ENCODE measurements around the gene ZNF410.
"Not testable (repeated sequence)": the region's sequence is repeated elsewhere in the genome, so short reads cannot be mapped to it uniquely, and the experiment has no call there.

The ZNF410 gene

DNA sequence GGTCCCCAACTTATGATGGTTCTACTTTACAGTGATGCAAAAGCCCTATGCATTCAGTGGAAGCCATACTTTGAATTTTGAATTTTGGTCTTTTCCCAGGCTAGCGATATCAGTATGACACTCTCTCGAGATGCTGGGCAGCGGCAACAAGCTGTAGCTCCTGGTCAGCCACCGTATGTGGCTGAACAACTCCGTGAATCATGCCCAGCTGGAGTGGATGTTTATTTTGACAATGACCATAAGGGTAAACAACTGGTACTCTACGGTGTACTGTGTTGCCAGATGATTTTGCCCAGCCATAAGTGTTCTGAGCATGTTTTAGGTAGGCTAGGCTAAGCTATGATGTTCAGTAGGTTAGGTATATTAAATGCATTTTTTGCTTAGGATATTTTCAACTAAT, 8.2 kb upstream of the ZNF410 start:
- no peak for DNase-seq

DNA sequence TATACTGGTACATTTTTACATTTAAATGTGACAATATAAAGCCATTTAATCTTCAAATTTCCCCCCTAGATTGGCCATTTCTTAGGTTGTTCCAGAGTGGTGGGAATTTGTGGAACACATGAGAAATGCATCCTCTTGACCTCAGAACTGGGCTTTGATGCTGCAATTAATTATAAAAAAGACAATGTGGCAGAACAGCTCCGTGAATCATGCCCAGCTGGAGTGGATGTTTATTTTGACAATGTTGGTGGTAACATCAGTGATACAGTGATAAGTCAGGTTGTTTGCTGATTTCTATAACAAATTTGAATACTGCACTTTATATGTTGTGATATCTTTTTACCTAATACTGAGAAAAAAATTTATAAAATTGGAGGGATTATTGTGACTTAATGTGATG, 7.6 kb upstream of the ZNF410 start:
- intact Hi-C loops (cut with DNase I): no loop called here
- DNase-seq: no peak

More for the DNA sequence above, 8.2 kb upstream of the ZNF410 start:
- intact Hi-C loops (cut with DNase I): no loop called here

DNA sequence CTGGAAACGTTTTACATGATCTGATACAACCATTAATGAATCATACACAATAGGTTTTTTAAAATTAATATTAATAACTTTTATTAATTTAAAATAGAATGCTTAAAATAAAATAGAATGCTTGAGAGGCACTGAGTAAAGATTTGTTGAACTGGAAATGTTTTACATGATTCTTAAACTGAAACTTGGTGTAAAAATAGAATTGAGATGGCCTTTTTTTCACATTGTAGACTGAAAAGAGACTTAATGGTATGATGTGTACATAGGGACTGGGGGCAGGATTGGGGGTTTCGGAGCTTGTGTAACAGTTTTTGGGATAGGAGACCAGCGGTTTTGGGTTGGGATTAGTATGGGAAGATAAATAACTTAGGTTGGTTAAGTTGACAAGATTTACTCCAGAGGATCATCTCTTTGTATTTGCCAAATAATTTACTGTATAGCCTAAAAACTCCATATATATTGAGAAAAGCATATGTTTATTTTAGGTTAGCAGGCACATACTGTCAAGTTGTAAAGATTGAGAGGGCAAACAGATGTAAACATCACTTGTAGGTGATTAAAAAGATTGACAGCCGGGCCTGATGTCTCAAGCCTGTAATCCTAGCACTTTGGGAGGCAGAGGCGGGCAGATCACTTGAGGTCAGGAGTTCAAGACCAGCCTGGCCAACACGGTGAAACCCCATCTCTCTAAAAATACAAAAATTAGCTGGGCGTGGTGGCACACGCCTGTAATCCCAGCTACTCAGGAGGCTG, 2.0 kb upstream of the ZNF410 start:
- intact Hi-C loops (cut with DNase I): no loop called here
- no peak for DNase-seq

DNA sequence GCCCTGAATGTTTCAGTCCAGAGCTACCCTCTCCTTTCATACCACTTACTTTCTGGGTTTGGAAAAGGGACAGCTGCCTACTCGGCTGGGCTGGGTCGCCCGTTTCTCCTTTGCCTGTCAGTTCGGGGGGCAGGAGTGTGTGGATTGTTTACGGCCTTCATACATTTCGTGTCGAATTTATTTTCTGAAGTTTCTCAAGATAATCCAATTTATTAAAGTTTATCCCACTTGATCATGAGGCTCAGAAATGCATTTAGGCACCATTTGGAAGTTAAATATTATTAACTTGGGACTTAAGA, 608 bp downstream of the ZNF410 start:
- intact Hi-C loops (cut with DNase I): no loop called here
- DNase-seq: peak in 2 of 42 donors; percentile 14 to 18

DNA sequence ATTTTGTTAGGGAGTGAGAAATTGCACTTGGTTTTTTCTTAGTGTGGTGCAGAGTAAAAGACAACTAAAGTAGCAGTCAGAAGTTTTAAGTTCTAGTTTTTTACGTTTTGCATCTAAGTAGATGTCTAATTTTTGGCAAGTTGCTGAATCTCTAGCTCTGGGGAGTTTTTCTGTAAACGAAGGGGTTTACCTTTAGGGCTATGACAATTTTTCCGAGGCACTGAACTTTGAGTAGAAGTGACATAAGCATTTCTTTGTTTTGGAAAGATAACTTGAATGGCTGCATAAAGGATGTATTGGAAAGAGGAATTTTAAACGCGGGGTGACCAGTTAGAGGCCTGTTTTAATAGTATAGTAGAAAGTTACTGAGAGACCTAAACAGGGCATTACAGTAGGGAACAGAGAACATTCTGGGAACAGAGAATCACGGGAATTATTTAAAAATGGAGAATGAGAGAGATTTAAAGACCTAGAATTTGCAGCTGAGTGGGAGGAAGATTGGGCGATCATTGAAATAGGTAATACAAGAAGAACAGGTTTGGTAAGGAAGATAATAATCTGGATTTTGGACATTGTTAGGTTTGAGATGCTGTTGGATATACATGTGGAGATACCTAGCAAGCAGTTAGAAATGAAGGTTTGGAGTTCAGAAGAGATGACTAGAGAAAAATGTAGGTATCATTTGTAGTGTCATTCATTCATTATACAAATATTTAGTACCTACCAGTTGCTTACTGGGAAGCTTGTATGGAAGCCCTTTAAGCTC, 1.2 kb downstream of the ZNF410 start:
- no peak for DNase-seq
- intact Hi-C loops (cut with DNase I): no loop called here

DNA sequence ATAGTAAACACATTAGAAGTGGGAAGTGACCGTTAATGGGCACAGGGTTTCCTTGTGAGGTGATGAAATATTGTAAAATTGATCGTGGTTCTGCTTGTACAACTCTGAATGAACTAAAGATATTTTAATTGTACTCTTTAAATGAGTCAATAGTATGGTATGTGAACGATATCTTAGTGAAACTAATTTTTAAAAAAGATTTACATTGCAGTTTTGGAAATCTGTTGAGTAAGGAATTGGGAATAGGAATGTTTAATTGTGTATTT, 1.7 kb downstream of the ZNF410 start:
- intact Hi-C loops (cut with DNase I): no loop called here
- no peak for DNase-seq

DNA sequence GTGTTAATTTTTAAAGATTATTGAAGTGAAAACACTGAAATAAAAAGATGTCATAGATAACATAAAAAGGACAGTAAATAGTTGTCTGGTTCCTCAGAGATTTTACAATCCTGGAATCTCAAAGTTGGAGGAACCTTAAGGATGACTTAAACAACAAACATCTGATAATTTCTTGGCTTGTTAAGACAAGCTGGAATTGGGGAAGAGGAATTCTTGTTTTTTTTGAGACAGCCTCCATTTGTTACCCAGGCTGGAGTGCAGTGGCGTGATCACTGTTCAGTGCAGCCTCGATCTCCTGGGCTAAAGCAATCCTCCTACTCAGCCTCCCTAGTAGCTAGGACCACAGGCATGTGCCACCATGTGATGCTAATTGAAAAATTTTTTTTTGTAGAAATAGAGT, 2.3 kb downstream of the ZNF410 start:
- intact Hi-C loops (cut with DNase I): no loop called here
- no peak for DNase-seq

DNA sequence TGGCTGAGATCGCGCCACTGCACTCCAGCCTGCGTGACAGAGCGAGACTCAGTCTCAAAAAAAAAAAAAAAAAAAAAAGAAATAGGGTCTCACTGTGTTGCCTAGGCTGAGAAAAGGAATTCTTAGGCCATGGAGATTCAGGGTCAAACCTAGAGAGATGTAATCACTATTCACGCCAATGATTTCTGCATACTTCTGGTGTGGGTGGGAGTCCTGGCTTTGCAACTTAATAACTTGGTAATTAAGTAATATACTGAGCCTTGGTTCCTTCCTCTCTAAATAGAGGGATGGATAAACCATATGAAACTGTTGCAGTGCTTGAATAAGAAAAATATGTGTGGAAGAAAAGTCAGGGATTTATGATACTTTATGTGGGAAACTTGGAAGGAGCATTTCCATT, 2.7 kb downstream of the ZNF410 start:
- DNase-seq: no peak
- intact Hi-C loops (cut with DNase I): no loop called here

DNA sequence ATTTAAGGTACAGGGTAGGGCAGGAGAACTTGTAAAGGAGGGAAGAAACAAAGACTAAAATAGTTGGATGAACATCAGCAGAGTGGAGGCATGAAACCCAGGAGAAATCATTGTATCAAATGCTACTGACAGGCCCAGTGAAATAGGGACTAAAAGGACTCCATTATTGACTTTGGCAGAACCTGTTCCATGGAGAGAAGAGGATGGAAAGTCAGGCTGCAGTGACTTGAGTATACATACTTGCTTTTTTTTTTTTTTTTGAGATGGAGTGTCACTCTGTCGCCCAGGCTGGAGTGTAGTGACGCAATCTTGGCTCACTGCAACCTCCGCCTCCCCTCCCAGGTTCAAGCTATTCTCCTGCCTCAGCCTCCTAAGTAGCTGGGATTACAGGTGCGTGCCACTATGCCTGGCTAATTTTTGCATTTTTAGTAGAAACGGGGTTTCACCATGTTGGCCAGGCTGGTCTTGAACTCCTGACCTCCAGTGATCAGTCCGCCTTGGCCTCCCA, 7.6 kb downstream of the ZNF410 start:
- DNase-seq: not testable (repeated sequence)

DNA sequence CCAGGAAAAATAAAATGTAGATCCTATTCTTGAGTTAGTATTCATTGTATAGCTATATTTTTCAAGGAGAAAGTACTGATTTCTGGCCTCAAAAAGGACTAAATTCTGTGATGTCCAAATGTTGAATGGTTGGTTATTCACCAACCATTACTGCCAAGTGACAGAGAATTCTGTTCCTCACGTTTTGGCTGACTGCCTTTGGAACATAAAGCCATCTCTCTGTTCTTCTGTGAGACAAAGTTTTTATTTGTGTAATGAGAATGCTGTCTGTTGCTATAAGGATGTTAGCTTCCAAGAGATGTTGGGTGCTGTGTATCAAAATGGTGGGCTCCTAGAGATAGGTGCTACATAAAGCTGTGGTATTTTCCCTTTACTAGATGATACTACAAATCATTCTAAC, 9.3 kb downstream of the ZNF410 start:
- peak in 5 of 42 donors; percentile 13 to 55 (median 30) for DNase-seq
- intact Hi-C loops (cut with DNase I): no loop called here

More for the DNA sequence above, 7.6 kb downstream of the ZNF410 start:
- intact Hi-C loops (cut with DNase I): not testable (repeated sequence)

DNA sequence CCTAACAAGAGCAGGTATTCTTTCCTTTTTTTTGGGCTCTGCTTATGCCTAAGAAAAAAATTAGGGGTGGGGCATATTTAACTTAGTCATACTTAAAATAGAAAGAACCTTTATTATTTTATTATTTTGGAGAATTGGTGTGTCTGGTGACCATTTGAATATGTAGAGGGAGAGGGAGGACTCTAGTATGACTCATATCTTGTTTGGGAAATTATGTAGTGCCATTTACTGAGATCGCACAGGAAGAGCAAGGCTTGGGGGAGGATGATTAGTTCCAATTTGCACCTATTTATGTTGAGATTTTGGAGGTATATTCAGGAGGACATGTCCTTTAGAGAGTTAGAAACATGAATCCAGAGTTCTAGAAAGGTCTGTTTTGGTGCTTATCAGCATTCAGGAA, 9.9 kb downstream of the ZNF410 start:
- DNase-seq: no peak
- intact Hi-C loops (cut with DNase I): no loop called here

DNA sequence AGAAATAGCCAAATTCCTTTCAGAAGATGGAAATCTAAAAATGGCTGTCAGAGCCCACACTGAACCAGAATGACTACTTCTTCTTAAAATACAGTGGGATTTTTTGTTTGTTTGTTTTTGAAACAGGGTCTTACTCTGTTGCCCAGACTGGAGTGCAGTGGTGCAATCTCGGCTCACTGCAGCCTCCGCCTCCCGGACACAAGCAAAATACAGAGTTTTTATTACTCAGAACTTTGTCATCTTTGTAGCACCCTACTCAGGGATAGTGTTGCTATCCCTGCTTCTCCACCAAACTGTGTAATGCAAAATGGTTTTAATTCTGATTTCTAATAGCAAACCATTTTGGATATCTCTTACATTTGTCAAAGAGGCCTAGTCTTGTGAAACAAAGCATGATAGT, 16.4 kb downstream of the ZNF410 start:
- no peak for DNase-seq
- intact Hi-C loops (cut with DNase I): no loop called here

DNA sequence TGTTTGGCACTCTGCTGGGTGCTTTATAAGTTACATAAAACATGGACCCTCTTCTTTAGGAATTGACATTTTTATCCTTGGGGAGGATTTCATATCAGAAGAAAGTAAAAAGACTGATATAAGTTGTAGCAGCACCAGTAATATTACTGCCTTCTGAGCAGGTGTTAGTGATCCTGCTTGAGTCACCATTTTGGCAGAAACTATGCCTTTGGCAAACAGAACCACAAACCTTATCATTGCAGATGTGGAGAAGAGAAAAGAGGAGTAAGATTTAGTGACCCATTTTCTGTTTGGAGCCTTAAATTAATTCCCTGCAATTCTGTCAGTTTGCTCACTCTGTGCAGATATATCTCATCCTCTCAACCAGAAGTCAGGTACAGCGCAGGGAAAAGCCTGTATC, 23.0 kb downstream of the ZNF410 start:
- intact Hi-C loops (cut with DNase I): no loop called here
- DNase-seq: no peak

DNA sequence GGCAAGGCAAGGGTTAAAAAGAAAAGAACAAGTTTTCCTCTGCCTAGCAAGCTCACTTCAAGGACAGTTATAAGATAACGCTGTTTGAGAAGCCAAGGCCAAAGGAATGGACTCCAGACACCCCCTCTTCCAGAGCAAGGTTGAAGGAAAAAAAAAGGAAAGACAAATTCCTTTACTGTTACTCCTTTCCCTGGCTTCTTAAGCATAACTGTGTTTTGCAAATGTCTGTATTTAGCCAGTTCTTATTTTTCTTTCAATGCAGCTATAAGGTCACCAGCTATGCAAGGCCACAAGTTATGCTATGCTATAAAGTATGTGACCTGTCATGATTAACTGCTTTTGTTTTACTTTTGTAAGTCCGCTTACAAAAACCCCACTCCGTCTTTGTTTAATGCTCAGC, 26.6 kb downstream of the ZNF410 start:
- intact Hi-C loops (cut with DNase I): no loop called here
- no peak for DNase-seq

DNA sequence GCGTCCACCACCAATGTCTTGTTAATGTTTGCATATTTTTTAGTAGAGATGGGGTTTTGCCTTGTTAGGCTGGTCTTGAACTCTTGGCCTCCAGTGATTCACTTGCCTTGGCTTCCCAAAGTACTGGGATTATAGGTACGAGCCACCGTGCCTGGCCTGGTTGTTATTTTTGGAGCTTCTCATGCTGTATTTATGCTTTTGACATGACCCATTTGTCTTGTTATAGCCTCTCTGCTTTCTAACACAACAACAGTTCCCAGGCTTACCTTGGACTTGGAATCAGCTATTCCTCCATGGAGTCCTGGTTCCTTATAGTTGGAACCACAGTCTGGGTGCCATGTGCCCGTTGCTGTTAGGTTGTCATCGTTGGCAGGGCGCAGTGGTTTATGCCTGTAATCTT, 29.7 kb downstream of the ZNF410 start:
- no peak for DNase-seq
- intact Hi-C loops (cut with DNase I): no loop called here

DNA sequence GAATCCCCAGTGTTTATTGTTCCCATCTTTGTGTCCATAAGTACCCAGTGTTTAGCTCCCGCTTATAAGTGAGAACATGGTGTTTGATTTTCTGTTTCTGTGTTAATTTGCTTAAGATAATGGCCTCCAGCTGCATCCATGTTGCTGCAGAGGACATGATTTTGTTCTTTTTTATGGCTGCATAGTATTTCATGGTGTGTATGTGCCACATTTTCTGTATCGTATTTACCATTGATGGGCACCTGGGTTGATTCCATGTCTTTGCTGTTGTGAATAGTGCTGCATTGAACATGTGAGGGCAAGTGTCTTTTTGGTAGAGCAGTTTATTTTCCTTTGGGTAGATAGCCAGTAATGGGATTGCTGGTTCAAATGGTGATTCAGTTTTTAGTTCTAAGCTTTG, 32.8 kb downstream of the ZNF410 start:
- intact Hi-C loops (cut with DNase I); DNase-seq: not testable (repeated sequence)

DNA sequence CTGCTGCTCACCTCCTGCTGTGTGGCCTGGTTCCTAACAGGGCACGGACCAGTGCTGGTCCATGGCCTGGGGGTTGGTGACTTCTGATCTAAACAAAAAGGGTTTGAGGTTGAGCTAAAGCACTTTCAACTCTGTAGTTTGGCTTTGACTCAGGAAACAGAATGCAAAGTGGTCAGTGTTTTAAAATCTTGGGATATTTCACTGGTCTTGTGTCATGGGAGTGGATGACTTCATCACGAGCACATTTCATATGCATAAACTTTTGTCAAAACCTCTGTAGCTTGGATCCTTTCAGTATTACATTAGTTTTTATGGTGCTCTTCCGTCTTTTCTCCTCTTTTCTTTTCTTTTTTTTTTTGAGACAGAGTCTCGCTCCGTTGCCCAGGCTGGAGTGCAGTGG, 37.7 kb downstream of the ZNF410 start:
- DNase-seq: no peak
- intact Hi-C loops (cut with DNase I): no loop called here

DNA sequence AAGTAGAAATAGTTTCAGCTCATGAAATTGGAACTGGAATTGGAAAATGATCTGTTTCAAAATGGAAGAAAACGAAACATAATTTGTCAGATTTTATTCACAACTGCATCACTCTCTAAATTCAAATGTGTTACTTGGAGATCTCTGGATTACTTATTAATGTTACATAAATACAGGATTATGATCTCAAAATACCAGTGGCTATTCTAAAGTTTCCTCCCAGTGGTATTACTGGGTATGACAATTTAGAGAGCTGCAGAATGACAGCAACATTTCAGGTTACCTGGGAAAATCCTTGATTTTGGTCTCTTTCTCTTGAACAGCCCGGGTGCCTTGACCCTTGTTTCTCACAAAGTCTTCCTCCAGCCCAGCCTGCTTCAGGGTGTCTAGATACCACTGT, 49.0 kb downstream of the ZNF410 start:
- no peak for DNase-seq
- intact Hi-C loops (cut with DNase I): no loop called here

DNA sequence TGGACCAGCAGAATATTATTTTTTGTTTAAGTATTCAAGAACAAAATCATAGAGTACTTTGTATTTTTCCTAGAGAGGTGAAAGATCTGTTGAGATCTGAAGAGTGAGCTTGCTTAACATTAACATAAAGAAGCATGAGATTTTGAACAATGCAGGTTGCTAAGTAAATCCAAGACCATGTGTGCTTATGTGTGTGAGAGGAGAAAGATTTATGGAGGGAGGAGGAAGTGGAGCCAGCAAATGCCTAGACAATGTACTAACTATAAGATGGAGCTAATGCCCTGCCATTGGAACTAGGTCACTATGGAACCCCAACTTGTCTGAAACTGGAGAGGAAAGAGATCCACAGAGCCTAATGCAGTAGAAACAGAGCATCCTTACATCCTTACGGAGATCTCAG, 49.9 kb downstream of the ZNF410 start:
- intact Hi-C loops (cut with DNase I): no loop called here
- DNase-seq: no peak

DNA sequence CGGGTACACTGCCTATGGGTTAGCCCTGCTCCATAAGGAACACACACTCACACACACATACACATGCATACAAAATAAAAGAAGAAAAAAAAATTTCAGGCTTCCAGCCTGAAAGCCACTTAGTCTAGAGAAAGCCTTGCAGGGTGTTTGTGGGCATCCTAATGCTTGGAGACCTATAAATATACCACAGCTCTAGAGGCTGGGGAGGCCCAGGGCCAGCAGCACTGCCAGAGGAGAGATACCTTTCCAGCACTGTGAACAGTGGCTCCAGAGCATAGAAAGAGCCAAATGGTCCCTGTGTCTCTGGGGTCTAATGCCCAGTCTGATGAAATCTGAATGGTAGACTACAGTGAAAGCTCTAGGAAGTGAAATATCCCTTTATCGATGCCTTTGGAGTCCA, 50.4 kb downstream of the ZNF410 start:
- no peak for DNase-seq
- intact Hi-C loops (cut with DNase I): no loop called here

DNA sequence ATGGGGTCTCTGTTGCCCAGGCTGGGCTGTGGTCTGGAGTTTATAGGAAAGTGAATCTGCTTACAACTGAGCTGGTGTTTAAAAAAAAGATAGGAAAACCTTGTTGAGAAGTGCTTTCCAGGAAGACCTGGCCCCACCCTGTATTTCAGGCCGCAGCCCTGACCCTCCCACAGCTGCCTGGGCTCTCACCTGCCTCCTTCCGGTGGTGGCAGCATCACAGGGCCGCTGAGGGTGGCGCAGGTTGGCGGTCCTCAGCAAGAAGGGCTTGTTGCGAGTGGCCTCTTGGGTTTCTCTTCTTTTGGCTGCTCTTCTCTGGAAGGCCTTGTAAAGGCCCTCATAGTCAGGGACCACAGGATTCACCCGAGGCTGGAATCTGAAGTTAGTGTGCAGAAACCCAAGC, 55.5 kb downstream of the ZNF410 start:
- no peak for DNase-seq
- intact Hi-C loops (cut with DNase I): no loop called here
